22Rv1 (cell line): ENCODE data around the gene SH2D4B.

ENCODE experiments used
- ZFX ChIP-seq: fragments of 450-650 bp; IDR thresholded peaks from 2 replicates; pipeline ENCODE4 v1.6.1; 2017; ENCODE audit warnings: antibody characterized with exemption, borderline replicate concordance
- TF ChIP-seq, protein P1 (sequence below): fragments of 450-650 bp; IDR thresholded peaks from 2 replicates; pipeline ENCODE4 v1.5.1; 2017; ENCODE audit warnings: mild to moderate bottlenecking

DNA sequence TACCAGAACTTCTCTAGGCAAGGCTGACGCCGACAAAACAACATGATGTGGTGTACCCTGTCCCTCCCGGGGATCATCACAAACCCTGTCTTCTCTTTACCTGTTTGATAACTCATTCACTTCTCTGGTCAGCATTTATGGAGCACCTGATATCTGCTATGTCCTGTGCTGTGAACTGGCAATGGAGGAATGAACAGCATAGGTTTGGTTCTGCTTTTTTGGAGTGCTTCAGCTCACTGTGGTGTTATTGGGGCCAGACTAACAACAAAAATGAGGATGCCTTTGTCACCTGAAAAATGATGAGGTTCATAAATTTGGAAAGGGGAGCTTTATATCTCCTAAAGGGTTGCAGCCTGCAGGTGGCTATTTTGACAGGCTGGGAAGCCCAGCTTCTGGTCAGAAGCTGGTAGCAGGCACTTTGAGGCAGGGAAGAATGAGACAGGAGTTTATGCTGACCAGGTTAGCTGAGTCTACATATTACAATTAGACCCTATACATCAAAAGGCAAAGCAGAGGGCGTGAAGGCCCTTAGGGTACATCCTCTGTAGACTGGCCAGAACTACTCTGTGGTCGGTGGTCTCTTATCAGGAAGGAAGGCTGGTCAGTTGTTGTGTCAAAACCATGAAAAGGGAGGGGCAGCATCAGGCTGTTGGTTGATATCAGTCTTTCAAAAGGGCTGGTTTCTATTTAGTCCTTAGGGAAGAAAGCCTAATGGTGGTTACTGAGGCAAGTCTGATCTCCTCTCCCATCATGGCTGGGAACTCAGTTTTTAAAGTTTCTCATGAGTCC lies 42.3 kb downstream of the SH2D4B start:
- TF ChIP-seq, protein P1, sequence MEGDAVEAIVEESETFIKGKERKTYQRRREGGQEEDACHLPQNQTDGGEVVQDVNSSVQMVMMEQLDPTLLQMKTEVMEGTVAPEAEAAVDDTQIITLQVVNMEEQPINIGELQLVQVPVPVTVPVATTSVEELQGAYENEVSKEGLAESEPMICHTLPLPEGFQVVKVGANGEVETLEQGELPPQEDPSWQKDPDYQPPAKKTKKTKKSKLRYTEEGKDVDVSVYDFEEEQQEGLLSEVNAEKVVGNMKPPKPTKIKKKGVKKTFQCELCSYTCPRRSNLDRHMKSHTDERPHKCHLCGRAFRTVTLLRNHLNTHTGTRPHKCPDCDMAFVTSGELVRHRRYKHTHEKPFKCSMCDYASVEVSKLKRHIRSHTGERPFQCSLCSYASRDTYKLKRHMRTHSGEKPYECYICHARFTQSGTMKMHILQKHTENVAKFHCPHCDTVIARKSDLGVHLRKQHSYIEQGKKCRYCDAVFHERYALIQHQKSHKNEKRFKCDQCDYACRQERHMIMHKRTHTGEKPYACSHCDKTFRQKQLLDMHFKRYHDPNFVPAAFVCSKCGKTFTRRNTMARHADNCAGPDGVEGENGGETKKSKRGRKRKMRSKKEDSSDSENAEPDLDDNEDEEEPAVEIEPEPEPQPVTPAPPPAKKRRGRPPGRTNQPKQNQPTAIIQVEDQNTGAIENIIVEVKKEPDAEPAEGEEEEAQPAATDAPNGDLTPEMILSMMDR = no peak
- no peak for TF ChIP-seq ZFX
